Activated CD4-positive, alpha-beta memory T cell treated with anti-CD3 and anti-CD28 coated beads, Interleukin-2, amount 10 ng/mL, durations not matched to agents 7 days and 5 days (primary cell): ENCODE data around the gene CALN1. TPM values are rescaled to one million over a fixed set of nuclear protein-coding genes. Genes with fewer than 3 reads are reported as not detected.

Experiments used
- CTCF ChIA-PET: fragments of 350-600 bp; sonication (Branson Sonifier 250); formaldehyde crosslinking; loops from one replicate; lab custom pipeline; 2021; ENCODE audit warnings: antibody characterized with exemption, inconsistent platforms; lab: Charles Lee
- POLR2A ChIA-PET: fragments of 350-600 bp; sonication (Branson Sonifier 250); formaldehyde crosslinking; loops from one replicate; lab custom pipeline; 2021; ENCODE audit warnings: antibody characterized with exemption; lab: Charles Lee
- DNase-seq: peaks from one replicate; pipeline ENCODE4 v3.0.0-alpha.2; 2020
- H3K27ac Mint-ChIP-seq: one replicate; pipeline ENCODE4 v1.8.0; 2021; ENCODE audit warnings: mild to moderate bottlenecking, mixed read lengths
- H3K27me3 Mint-ChIP-seq: one replicate; pipeline ENCODE4 v1.8.0; 2021; ENCODE audit warnings: mixed read lengths
- H3K36me3 Mint-ChIP-seq: one replicate; pipeline ENCODE4 v1.8.0; 2021; ENCODE audit warnings: low read depth, mixed read lengths
- H3K4me1 Mint-ChIP-seq: one replicate; pipeline ENCODE4 v1.8.0; 2021; ENCODE audit warnings: mixed read lengths
- H3K4me3 Mint-ChIP-seq: one replicate; pipeline ENCODE4 v1.8.0; 2021; ENCODE audit warnings: mild to moderate bottlenecking, mixed read lengths
- H3K9me3 Mint-ChIP-seq: one replicate; pipeline ENCODE4 v1.8.0; 2021; ENCODE audit warnings: mixed read lengths
- total RNA-seq, 2 experiments: library from RNA; stranded (reverse); gene quantifications; one replicate each; pipeline ENCODE4 v1.2.3, GENCODE V29; 2021

CALN1 gene
- total RNA-seq, 2 experiments from 2014 or later = not detected

- no peak for DNase-seq
- no peaks in the 10 kb centered on the region for H3K27me3 Mint-ChIP-seq
- ChIA-PET POLR2A (no interaction called here), CTCF (interaction anchor here (0.6 kb wide), 1 partner anchor 1294 kb away, joined by 7 read pairs; no protein-coding TSS in a partner anchor)
- no peak overlapping the region for H3K27ac Mint-ChIP-seq
- H3K36me3 Mint-ChIP-seq = no peaks in the 10 kb centered on the region
- no peaks in the 10 kb centered on the region for H3K4me1 Mint-ChIP-seq
- peaks cover 3% of the 10 kb centered on the region for H3K9me3 Mint-ChIP-seq
- no peak overlapping the region for H3K4me3 Mint-ChIP-seq
Observed at GRCh38 chr7:72435925-72436480, 23.9 kb upstream of the CALN1 start.

GRCh38 chr7:72435366-72435765 is 23.2 kb upstream of the CALN1 start:
- DNase-seq = no peak

GRCh38 chr7:72430531-72430930 is 18.4 kb upstream of the CALN1 start:
- H3K4me3 Mint-ChIP-seq = no peak overlapping the region
- H3K4me1 Mint-ChIP-seq = no peaks in the 10 kb centered on the region
- no peaks in the 10 kb centered on the region for H3K27me3 Mint-ChIP-seq
- DNase-seq = no peak
- CTCF ChIA-PET = no interaction called here
- H3K27ac Mint-ChIP-seq = no peak overlapping the region
- H3K9me3 Mint-ChIP-seq = peaks cover 8% of the 10 kb centered on the region
- H3K36me3 Mint-ChIP-seq = no peaks in the 10 kb centered on the region
- POLR2A ChIA-PET = no interaction called here

More at GRCh38 chr7:72435366-72435765, 23.2 kb upstream of the CALN1 start:
- Mint-ChIP-seq H3K9me3 (peaks cover 3% of the 10 kb centered on the region), H3K4me3 (no peak overlapping the region), H3K27ac (no peak overlapping the region), H3K4me1 (no peaks in the 10 kb centered on the region), H3K27me3 (no peaks in the 10 kb centered on the region), H3K36me3 (no peaks in the 10 kb centered on the region)
- POLR2A ChIA-PET = no interaction called here
- CTCF ChIA-PET = no interaction called here

GRCh38 chr7:72429316-72429715 is 17.2 kb upstream of the CALN1 start:
- Mint-ChIP-seq H3K9me3 (peaks cover 8% of the 10 kb centered on the region), H3K4me3 (no peak overlapping the region), H3K4me1 (no peaks in the 10 kb centered on the region), H3K27me3 (no peaks in the 10 kb centered on the region), H3K36me3 (no peaks in the 10 kb centered on the region), H3K27ac (no peak overlapping the region)
- ChIA-PET CTCF (interaction anchor here (1.0 kb wide), 1 partner anchor 10 kb away, joined by 3 read pairs; no protein-coding TSS in a partner anchor), POLR2A (no interaction called here)
- no peak for DNase-seq

- CTCF ChIA-PET = no interaction called here
- Mint-ChIP-seq H3K36me3 (no peaks in the 10 kb centered on the region), H3K4me1 (no peaks in the 10 kb centered on the region), H3K4me3 (no peak overlapping the region), H3K9me3 (peaks cover 7% of the 10 kb centered on the region), H3K27ac (no peak overlapping the region), H3K27me3 (no peaks in the 10 kb centered on the region)
- no peak for DNase-seq
- POLR2A ChIA-PET = no interaction called here
Observed at GRCh38 chr7:72416846-72417245, 4.7 kb upstream of the CALN1 start.

GRCh38 chr7:72415586-72415985 is 3.4 kb upstream of the CALN1 start:
- Mint-ChIP-seq H3K27me3 (no peaks in the 10 kb centered on the region), H3K36me3 (no peaks in the 10 kb centered on the region), H3K4me3 (no peak overlapping the region), H3K4me1 (no peaks in the 10 kb centered on the region), H3K27ac (no peak overlapping the region), H3K9me3 (peaks cover 7% of the 10 kb centered on the region)
- DNase-seq = no peak
- ChIA-PET POLR2A (no interaction called here), CTCF (no interaction called here)

- ChIA-PET POLR2A (no interaction called here), CTCF (no interaction called here)
- peaks cover 7% of the 10 kb centered on the region for H3K9me3 Mint-ChIP-seq
- H3K4me3 Mint-ChIP-seq = no peak overlapping the region
- H3K27ac Mint-ChIP-seq = no peak overlapping the region
- H3K4me1 Mint-ChIP-seq = no peaks in the 10 kb centered on the region
- no peak for DNase-seq
- no peaks in the 10 kb centered on the region for H3K27me3 Mint-ChIP-seq
- H3K36me3 Mint-ChIP-seq = no peaks in the 10 kb centered on the region
Observed at GRCh38 chr7:72413886-72414285, 1.7 kb upstream of the CALN1 start.

- Mint-ChIP-seq H3K36me3 (no peaks in the 10 kb centered on the region), H3K27ac (no peak overlapping the region), H3K4me1 (no peaks in the 10 kb centered on the region), H3K27me3 (no peaks in the 10 kb centered on the region), H3K9me3 (peaks cover 5% of the 10 kb centered on the region), H3K4me3 (no peak overlapping the region)
- ChIA-PET CTCF (no interaction called here), POLR2A (no interaction called here)
- no peak for DNase-seq
Observed at GRCh38 chr7:72413290-72413689, 1.2 kb upstream of the CALN1 start.

GRCh38 chr7:72411419-72411818 is 719 bp downstream of the CALN1 start:
- CTCF ChIA-PET = no interaction called here
- no peaks in the 10 kb centered on the region for H3K27me3 Mint-ChIP-seq
- POLR2A ChIA-PET = no interaction called here
- no peaks in the 10 kb centered on the region for H3K36me3 Mint-ChIP-seq
- no peak for DNase-seq
- no peak overlapping the region for H3K4me3 Mint-ChIP-seq
- H3K4me1 Mint-ChIP-seq = no peaks in the 10 kb centered on the region
- H3K27ac Mint-ChIP-seq = no peak overlapping the region
- peaks cover 4% of the 10 kb centered on the region for H3K9me3 Mint-ChIP-seq

GRCh38 chr7:72409638-72410015 is 2.5 kb downstream of the CALN1 start:
- Mint-ChIP-seq H3K4me3 (no peak overlapping the region), H3K36me3 (no peaks in the 10 kb centered on the region), H3K4me1 (no peaks in the 10 kb centered on the region), H3K27me3 (no peaks in the 10 kb centered on the region), H3K27ac (no peak overlapping the region), H3K9me3 (peaks cover 10% of the 10 kb centered on the region)
- POLR2A ChIA-PET = no interaction called here
- CTCF ChIA-PET = no interaction called here
- DNase-seq = no peak

GRCh38 chr7:72408966-72409637 is 3.0 kb downstream of the CALN1 start:
- Mint-ChIP-seq H3K27ac (no peak overlapping the region), H3K9me3 (peaks cover 10% of the 10 kb centered on the region), H3K4me3 (no peak overlapping the region), H3K27me3 (no peaks in the 10 kb centered on the region), H3K4me1 (no peaks in the 10 kb centered on the region), H3K36me3 (no peaks in the 10 kb centered on the region)
- ChIA-PET CTCF (no interaction called here), POLR2A (no interaction called here)
- DNase-seq = no peak

GRCh38 chr7:72406820-72407403 is 5.2 kb downstream of the CALN1 start:
- ChIA-PET CTCF (no interaction called here), POLR2A (no interaction called here)
- no peak overlapping the region for H3K27ac Mint-ChIP-seq
- H3K27me3 Mint-ChIP-seq = no peaks in the 10 kb centered on the region
- no peak for DNase-seq
- H3K36me3 Mint-ChIP-seq = no peaks in the 10 kb centered on the region
- no peak overlapping the region for H3K4me3 Mint-ChIP-seq
- peaks cover 14% of the 10 kb centered on the region for H3K9me3 Mint-ChIP-seq
- no peaks in the 10 kb centered on the region for H3K4me1 Mint-ChIP-seq

- CTCF ChIA-PET = no interaction called here
- H3K4me3 Mint-ChIP-seq = no peak overlapping the region
Observed at GRCh38 chr7:72405871-72406270, 6.3 kb downstream of the CALN1 start.

GRCh38 chr7:72405418-72405817 is 6.7 kb downstream of the CALN1 start:
- Mint-ChIP-seq H3K9me3 (peaks cover 14% of the 10 kb centered on the region), H3K27me3 (no peaks in the 10 kb centered on the region), H3K4me3 (no peak overlapping the region), H3K36me3 (no peaks in the 10 kb centered on the region), H3K27ac (no peak overlapping the region), H3K4me1 (no peaks in the 10 kb centered on the region)
- ChIA-PET CTCF (no interaction called here), POLR2A (no interaction called here)
- no peak for DNase-seq

More at GRCh38 chr7:72405871-72406270, 6.3 kb downstream of the CALN1 start:
- Mint-ChIP-seq H3K27me3 (no peaks in the 10 kb centered on the region), H3K9me3 (peaks cover 14% of the 10 kb centered on the region), H3K4me1 (no peaks in the 10 kb centered on the region), H3K36me3 (no peaks in the 10 kb centered on the region), H3K27ac (no peak overlapping the region)
- DNase-seq = no peak
- POLR2A ChIA-PET = no interaction called here
